Ureter (tissue), 1 donor: Measurements from ENCODE around the gene FAM237B. TPM values are rescaled to one million over a fixed set of nuclear protein-coding genes. Genes with fewer than 3 reads are reported as not detected.
"Not testable (repeated sequence)": the region's sequence is repeated elsewhere in the genome, so short reads cannot be mapped to it uniquely, and the experiment has no call there.

Experiments
- DNase-seq: peaks from one replicate; pipeline ENCODE4 v3.0.0-alpha.2; 2020; ENCODE audit warnings: low spot score
- total RNA-seq: library from RNA; stranded (reverse); gene quantifications from one replicate; pipeline ENCODE4 v1.2.4, GENCODE V29; 2023
- donor health status: DM: yes; HTN: yes; CAD: no.

The FAM237B gene
- total RNA-seq, result not detected

GRCh38 chr7:90320801-90321494, at the start of gene FAM237B:
FAM237B (minus strand) TSS chr7:90321304; CDS start chr7:90319748, 1,556 bp downstream.
- DNase-seq, result no peak

DNA sequence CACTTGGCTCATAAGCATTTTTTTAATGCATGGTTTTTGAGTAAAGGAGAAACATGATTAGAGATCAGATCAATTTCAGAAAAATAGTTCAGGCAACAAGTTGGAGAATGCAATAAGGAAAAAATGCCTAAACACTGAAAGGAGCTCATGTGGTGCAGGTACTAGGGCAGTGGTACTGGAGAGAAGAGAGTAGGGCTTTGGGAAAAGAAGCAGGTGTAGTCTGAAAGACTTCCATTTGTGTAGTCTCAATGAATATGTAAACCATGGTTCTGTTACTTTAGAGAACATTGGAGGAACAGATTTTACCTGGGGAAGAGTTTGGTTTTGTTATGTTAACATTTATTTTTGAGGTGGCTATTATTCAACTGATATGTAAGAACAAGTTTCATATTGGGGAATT, 30.9 kb upstream of the FAM237B start:
- no peak for DNase-seq

- DNase-seq, result not testable (repeated sequence)
Observed at GRCh38 chr7:90350032-90350431, 28.9 kb upstream of the FAM237B start.

- no peak for DNase-seq
Observed at GRCh38 chr7:90349305-90349704, 28.2 kb upstream of the FAM237B start.

DNA sequence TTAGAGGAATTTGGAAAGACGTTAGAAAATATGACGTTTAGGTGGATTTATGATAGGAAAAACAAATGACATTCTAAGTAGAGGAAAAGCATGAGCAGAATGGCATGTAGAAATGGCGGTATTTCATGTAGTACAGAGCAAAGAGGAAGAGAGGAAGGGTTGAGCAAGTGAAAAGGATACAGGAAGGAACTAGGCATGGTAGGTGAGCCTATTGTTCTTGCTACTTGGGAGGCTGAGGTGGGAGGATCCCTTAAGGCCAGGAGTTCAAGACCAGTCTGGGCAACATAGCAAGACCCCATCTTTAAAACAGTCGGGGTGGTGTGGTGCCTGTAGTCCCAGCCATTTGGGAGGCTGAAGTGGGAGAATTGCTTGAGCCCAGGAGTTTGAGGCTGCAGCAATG, 26.7 kb upstream of the FAM237B start:
- no peak for DNase-seq

DNA sequence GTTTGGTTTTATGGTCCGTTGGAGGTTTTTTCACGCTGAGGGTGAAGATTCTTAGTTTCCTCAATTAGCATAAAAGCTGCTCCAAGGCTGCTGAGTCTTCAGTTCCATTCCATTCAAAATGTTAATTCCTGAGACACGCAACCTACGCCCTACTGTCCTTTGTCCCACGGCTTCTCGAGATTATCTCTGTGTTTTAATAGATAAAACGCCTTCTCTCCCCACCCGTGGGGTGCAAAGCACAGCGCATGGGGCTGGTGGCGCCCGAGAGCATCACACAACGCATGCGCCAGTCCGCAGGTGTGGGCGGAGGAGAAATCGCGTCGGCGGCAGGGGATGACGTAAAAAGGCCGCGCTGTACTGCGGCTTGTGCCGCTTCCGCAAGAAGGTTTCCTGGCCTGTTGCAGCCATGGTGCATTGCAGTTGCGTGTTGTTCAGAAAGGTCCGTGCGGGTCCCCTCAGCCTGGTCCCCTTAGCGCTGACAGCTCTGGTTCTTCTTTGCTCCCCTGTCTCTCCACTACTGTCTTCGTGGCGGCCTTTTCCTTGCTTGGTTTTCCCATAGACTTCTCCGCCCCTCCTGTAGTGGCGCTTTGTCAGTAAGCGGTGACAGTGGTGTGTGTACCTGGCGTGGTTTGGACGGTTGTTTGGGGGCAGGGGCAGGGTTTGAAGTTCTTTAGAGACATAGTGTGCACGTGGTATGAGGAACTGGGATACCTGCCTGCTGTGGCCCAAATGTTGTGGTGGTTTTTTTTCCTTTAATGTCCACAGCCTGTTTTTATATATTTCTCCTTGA, 25.4 kb upstream of the FAM237B start, which contains the start of gene GTPBP10:
GTPBP10 (plus strand) TSS at position 381 of the 790 bp plus-strand sequence; CDS start at position 407, 26 bp downstream.
- peak; percentile 94 for DNase-seq

DNA sequence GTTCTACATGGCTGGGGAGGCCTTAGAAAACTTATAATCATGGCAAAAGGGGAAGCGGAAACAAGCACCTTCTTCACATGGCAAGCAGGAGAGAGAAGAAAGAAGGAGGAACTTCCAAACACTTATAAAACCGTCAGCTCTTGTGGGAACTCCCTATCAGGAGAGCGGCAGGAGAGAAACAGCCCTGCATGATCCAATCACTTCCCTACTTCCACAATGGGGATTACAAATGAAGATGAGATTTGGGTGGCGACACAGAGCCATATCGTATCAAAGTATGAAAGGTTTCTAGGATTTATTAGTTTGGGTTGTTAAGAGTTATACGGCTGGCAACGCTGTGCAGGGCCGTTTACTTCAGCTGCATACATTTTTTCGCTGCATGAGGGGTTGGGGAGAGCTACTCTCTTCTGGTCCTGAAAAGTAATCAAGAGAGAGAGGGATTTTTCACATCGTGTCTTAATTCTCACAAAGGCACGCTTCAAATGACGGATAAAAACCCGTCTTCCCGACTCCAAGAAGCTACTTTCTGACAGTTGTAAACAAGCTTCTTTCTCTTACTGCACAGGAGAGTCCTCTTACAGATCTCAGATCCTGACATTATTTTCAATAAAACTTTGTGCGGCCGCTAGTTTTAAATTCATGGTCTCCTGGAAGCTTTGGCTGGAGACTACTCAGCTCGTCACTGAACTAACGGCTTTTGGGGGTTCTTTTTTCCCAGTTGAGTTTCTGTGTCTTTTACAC, 24.7 kb upstream of the FAM237B start:
- no peak for DNase-seq

DNA sequence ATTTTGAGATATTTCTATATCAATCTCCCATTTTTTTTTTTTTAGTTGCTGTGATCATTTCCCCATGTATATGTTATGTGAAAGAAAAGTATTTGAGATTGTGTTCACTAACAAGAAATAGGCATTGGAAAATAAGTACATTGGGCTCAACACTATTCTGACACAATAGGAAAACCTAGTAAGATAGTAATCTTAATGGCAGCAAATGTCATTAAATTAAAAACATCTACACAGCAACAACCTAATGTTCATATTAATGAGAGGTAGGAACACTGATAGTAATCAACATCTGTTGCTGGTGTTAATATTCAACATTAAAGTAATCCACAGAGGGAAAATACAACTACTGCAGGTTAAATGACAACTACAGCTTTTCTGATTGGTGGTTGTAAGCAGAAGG, 23.9 kb upstream of the FAM237B start:
- no peak for DNase-seq

GRCh38 chr7:90337106-90337505, 16.0 kb upstream of the FAM237B start:
- DNase-seq, result no peak

DNA sequence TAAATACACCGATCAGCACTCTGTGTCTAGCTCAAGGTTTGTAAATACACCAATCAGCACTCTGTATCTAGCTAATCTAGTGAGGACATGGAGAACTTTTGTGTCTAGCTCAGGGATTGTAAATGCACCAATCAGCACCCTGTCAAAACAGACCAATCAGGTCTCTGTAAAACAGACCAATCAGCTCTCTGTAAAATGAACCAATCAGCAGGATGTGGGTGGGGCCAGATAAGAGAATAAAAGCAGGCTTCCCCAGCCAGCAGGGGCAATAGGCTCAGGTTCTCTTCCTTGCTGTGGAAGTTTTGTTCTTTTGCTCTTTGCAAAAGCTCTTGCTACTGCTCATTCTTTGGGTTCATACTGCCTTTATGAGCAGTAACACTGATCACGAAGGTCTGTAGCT, 13.8 kb upstream of the FAM237B start:
- not testable (repeated sequence) for DNase-seq

GRCh38 chr7:90334193-90334843, 13.2 kb upstream of the FAM237B start:
- DNase-seq, result no peak

GRCh38 chr7:90326500-90326899, 5.4 kb upstream of the FAM237B start:
- no peak for DNase-seq

DNA sequence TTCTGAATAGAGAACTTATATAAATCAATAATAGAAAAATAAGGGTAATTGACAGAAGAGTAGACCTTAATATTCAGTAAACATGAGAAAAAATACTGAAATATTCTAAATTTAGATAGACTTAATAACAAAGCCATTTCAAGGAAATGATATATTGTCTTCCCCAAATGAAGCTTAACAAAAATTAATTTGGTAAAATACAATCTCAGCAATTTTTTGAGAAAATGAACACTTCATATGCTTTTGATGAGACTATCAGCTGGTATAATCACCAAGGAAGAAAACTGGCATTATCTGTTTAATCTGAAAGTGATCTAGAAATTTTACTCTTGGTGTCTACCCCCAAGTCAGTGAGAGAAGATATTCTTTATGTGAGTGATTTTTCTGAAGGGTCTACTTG, 1.7 kb upstream of the FAM237B start:
- DNase-seq, result no peak

GRCh38 chr7:90320418-90320800, 695 bp downstream of the FAM237B start:
- no peak for DNase-seq

GRCh38 chr7:90320014-90320413, 1.1 kb downstream of the FAM237B start:
- DNase-seq, result no peak

- DNase-seq, result no peak
Observed at GRCh38 chr7:90313907-90314306, 7.2 kb downstream of the FAM237B start.

- DNase-seq, result no peak
Observed at GRCh38 chr7:90312745-90313144, 8.4 kb downstream of the FAM237B start.

- no peak for DNase-seq
Observed at GRCh38 chr7:90311175-90311574, 9.9 kb downstream of the FAM237B start.

- no peak for DNase-seq
Observed at GRCh38 chr7:90309872-90310271, 11.2 kb downstream of the FAM237B start.

GRCh38 chr7:90303241-90303640, 17.9 kb downstream of the FAM237B start:
- DNase-seq, result no peak

GRCh38 chr7:90298145-90299038, 22.7 kb downstream of the FAM237B start:
- DNase-seq, result no peak
